ENCODE measurements around the gene TRMT1.

Gene TRMT1

GRCh38 chr19:13074378-13074777 is 42.2 kb downstream of the TRMT1 start:
- Histone ChIP-seq H3K4me1 (ENCODE audit: insufficient read depth, low read length, severe bottlenecking) (peaks cover 3% of the 10 kb centered on the region), H3K4me2 (ENCODE audit: low read length) (no peak overlapping the region), H3K9ac (ENCODE audit: low read length) (no peak overlapping the region), H3K79me2 (ENCODE audit: insufficient read depth, low read length) (no peaks in the 10 kb centered on the region), H3K27me3 (ENCODE audit: insufficient read depth, low read length) (peaks cover 26% of the 10 kb centered on the region; the same call in 1 of the 2 replicates), H2AFZ (ENCODE audit: low read length) (no peak overlapping the region), H4K20me1 (ENCODE audit: insufficient read depth, low read length) (no peaks in the 10 kb centered on the region), H3K27ac (ENCODE audit: low read depth, low read length, poor library complexity, severe bottlenecking) (no peak overlapping the region), H3K9me3 (ENCODE audit: low read length) (no peaks in the 10 kb centered on the region), H3F3A (ENCODE audit: insufficient read depth, low read length) (no peaks in the 10 kb centered on the region), H3K4me3 (ENCODE audit: low read depth, low read length, poor library complexity, severe bottlenecking) (no peak overlapping the region), H3K36me3 (ENCODE audit: insufficient read depth, low read length) (no peaks in the 10 kb centered on the region), H3K9me2 (ENCODE audit: low read depth, low read length) (no peaks in the 10 kb centered on the region)
- TF ChIP-seq EZH2 (IDR thresholded peaks at IDR 0.05; ENCODE audit: borderline replicate concordance, low read length) (no peak), CTCF (IDR thresholded peaks at IDR 0.05; ENCODE audit: low read length) (no peak)

- Histone ChIP-seq H3K27me3 (ENCODE audit: insufficient read depth, low read length) (peaks cover 30% of the 10 kb centered on the region; the same call in 1 of the 2 replicates), H3K4me1 (ENCODE audit: insufficient read depth, low read length, severe bottlenecking) (peaks cover 3% of the 10 kb centered on the region), H2AFZ (ENCODE audit: low read length) (no peak overlapping the region), H3K9me2 (ENCODE audit: low read depth, low read length) (no peaks in the 10 kb centered on the region), H3K9me3 (ENCODE audit: low read length) (no peaks in the 10 kb centered on the region), H3K4me2 (ENCODE audit: low read length) (no peak overlapping the region), H4K20me1 (ENCODE audit: insufficient read depth, low read length) (no peaks in the 10 kb centered on the region), H3K27ac (ENCODE audit: low read depth, low read length, poor library complexity, severe bottlenecking) (no peak overlapping the region), H3K9ac (ENCODE audit: low read length) (no peak overlapping the region), H3K36me3 (ENCODE audit: insufficient read depth, low read length) (no peaks in the 10 kb centered on the region), H3K79me2 (ENCODE audit: insufficient read depth, low read length) (no peaks in the 10 kb centered on the region), H3F3A (ENCODE audit: insufficient read depth, low read length) (no peaks in the 10 kb centered on the region), H3K4me3 (ENCODE audit: low read depth, low read length, poor library complexity, severe bottlenecking) (no peak overlapping the region)
- TF ChIP-seq CTCF (IDR thresholded peaks at IDR 0.05; ENCODE audit: low read length) = no peak
- no peak for TF ChIP-seq EZH2 (IDR thresholded peaks at IDR 0.05; ENCODE audit: borderline replicate concordance, low read length)
These were observed 43.3 kb downstream of the TRMT1 start for GRCh38 chr19:13073263-13073662.

GRCh38 chr19:13072188-13072908 is 44.2 kb downstream of the TRMT1 start:
- Histone ChIP-seq H2AFZ (ENCODE audit: low read length) (no peak overlapping the region), H3K9me2 (ENCODE audit: low read depth, low read length) (no peaks in the 10 kb centered on the region), H3K9ac (ENCODE audit: low read length) (no peak overlapping the region), H3K36me3 (ENCODE audit: insufficient read depth, low read length) (no peaks in the 10 kb centered on the region), H3K9me3 (ENCODE audit: low read length) (no peaks in the 10 kb centered on the region), H3K27me3 (ENCODE audit: insufficient read depth, low read length) (peaks cover 30% of the 10 kb centered on the region; the same call in 1 of the 2 replicates), H3F3A (ENCODE audit: insufficient read depth, low read length) (no peaks in the 10 kb centered on the region), H4K20me1 (ENCODE audit: insufficient read depth, low read length) (no peaks in the 10 kb centered on the region), H3K27ac (ENCODE audit: low read depth, low read length, poor library complexity, severe bottlenecking) (no peak overlapping the region), H3K79me2 (ENCODE audit: insufficient read depth, low read length) (no peaks in the 10 kb centered on the region), H3K4me2 (ENCODE audit: low read length) (no peak overlapping the region), H3K4me1 (ENCODE audit: insufficient read depth, low read length, severe bottlenecking) (peaks cover 3% of the 10 kb centered on the region), H3K4me3 (ENCODE audit: low read depth, low read length, poor library complexity, severe bottlenecking) (no peak overlapping the region)
- TF ChIP-seq CTCF (IDR thresholded peaks at IDR 0.05; ENCODE audit: low read length) = no peak
- no peak for TF ChIP-seq EZH2 (IDR thresholded peaks at IDR 0.05; ENCODE audit: borderline replicate concordance, low read length)
